Dedifferentiated amniotic fluid mesenchymal stem cell (primary cell): Measurements from ENCODE around the gene MCHR1.

Experiments used
- DNase-seq: peaks from one replicate; pipeline ENCODE4 v3.0.0-alpha.2; 2016; ENCODE audit errors: extremely low spot score

The MCHR1 gene, protein sequence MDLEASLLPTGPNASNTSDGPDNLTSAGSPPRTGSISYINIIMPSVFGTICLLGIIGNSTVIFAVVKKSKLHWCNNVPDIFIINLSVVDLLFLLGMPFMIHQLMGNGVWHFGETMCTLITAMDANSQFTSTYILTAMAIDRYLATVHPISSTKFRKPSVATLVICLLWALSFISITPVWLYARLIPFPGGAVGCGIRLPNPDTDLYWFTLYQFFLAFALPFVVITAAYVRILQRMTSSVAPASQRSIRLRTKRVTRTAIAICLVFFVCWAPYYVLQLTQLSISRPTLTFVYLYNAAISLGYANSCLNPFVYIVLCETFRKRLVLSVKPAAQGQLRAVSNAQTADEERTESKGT

GRCh38 chr22:40679249-40679963 lies at the start of gene MCHR1:
Gene MCHR1 (plus strand): TSS chr22:40679484. CDS start chr22:40679653, 169 bp downstream.
- DNase-seq: no peak

GRCh38 chr22:40631925-40632324 lies 47.4 kb upstream of the MCHR1 start:
- DNase-seq: no peak

DNA sequence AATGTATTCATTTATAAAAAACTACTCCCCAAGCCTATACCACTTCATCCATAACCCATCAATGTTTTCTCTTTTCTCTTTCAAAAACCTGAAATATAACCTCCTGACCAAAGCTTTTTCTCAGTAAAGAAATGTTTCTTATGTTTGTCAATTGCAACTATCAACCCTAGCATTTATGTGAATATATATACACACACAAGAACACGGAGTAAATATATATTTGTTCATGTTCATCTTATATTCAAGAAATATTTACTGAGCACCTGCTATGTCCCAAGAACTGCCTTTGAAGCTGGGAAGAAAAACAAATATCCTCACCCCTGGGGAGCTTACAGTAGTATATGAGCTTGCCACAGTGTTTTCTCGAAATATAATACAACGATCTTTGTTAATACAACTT lies 46.2 kb upstream of the MCHR1 start:
- DNase-seq: no peak

- no peak for DNase-seq
These were observed 45.0 kb upstream of the MCHR1 start for GRCh38 chr22:40634119-40634903.

- peak; percentile 52 for DNase-seq
These were observed 44.0 kb upstream of the MCHR1 start for GRCh38 chr22:40635043-40635939.

DNA sequence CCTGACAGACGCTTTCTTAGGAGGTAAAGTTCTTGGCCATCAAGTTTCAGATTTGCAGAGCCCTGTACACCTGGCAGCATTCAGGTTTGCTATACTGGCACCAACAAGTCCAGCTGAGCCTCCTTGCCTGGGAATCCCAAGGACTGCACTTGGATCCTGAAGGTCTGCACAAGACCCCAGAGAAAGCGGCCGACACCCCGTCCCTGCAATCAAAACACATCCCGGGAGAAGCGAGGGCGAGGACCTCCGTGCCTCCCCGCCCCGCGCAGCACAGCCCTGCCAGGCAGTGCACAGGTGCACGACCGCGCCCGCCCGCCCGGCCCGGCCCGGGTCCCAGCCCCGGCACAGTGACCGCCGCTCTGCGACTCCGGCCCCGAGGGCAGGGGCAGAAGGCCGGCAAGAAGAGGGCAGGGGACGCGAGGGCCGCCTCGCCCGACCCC lies 43.3 kb upstream of the MCHR1 start:
- DNase-seq: no peak

DNA sequence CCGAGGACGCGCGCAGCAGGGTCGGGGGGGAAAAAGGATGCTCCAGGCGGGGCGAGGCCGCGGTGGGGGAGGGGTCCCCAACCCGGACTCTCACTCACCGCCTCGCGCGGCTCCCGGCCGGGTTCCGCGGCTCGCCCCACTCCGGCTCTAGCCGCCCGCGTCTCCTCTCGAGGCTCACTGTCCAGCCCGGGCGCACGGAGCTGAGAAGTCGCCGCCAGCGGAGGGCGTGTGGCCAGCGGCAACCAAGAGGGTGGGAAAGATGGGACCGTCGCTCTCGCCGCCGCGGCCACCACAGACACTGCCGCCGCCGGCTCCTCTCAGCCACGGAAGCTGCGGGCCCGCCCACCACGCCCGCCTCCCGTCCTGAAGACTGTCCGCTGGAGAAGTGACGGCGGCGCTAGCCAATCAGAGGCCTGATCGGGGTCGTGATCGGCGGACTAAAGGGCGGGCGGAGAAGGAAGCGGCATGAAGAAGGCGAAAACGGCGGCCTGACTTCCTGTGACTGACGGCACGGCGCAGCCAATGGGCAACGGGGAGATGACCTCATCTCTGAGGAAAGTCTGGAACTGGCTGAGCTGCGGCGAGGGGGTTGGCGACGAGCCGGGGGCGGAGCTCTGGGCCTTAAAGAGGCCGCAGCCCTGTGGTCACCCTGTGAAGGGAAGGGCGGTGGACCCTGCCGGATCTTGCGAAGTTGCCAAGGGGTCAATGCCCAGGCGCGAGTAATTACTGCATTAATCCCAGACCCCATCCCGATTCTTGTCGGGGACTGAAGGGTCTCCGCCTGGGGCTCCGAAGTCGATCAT lies 42.7 kb upstream of the MCHR1 start, which contains the start of gene MRTFA:
Gene MRTFA, minus strand, starts transcription at position 340 of the 803 bp plus-strand sequence.
- DNase-seq: peak; percentile 99

DNA sequence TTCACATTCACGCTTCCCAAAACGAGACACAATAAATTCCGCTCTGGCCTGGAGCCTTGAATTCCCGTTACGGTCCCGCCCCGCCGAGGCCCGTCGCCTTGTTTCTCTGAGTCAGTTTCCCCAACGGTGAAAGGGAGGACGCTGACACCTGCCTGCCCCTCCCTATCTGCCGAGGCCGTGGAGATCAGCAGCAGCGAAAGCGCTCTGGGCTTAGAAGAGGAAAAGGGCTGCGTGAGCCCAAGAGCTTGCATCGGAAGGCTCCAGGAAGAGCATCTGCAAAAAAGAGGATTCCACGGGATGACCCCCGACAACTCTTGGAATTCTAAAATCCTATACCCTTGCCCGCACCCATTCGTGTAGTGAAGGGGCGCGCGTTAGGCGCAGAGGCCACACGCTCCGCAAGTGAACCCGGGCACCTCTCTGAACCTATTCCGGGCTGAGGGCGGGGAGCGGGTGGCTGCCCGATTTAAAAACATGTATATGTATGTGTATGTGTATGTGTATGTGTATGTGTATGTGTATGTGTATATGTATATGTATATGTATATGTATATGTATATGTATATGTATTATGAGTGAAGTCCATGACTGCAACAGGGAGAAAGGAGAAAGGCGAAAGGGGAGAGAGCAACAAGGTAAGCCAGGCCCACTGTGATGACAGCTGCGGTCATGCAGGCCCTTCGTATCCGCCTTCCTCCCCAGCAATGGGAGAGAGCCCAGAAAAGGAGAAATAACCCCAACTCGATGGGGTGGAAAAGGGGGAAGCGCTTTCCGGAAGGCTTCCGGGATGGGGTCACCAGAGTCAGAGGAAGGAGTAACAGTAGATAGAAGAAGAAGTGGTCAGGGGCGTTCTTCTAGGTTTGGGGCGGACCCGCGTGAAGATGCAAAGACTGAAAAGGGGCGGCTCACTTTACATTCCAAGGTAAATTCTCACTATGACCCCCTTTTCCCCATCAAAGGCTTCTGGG lies 41.8 kb upstream of the MCHR1 start:
- peak; percentile 43 for DNase-seq

- DNase-seq: no peak
These were observed 41.0 kb upstream of the MCHR1 start for GRCh38 chr22:40638261-40638660.

GRCh38 chr22:40641269-40641668 lies 38.0 kb upstream of the MCHR1 start:
- DNase-seq: no peak

DNA sequence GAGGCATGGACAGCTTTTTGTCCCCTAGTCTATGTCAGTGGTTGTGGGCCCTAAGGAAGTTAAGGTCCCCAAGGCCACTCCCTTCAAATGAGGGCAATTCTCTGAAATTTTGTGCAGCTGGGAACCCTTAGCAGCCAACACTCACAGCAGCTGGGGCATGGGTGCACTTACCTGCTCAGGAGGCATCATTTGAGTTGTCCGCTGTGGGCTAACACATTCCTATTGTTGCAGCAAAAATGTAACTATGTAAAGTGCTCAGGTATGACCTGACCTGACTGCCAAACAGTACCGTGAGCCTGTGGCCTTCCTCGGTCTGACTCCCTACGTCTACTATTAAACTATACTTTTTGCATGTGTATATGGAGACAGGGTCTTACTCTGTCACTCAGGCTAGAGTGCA lies 37.0 kb upstream of the MCHR1 start:
- no peak for DNase-seq

GRCh38 chr22:40645579-40646197 lies 33.6 kb upstream of the MCHR1 start:
- no peak for DNase-seq

- DNase-seq: no peak
These were observed 30.9 kb upstream of the MCHR1 start for GRCh38 chr22:40648386-40648785.

DNA sequence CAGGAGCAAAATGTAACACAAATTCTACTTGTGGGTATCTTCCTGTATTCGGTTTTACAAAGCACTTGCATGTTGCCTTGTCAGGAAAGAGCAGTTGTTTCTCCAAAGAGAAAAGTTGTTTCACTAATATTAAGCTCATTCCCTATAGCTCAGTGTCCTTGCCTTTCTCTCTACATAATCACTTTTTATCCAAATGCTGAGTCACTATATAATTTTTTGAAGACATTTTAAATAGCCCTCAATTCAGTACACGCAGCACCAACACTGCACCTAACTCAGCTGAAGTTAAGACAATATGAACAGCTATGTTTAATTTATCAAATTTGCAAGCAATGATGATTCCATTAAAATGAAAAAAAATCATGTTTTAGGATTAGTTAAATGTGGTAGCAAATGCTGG lies 28.2 kb upstream of the MCHR1 start:
- DNase-seq: no peak

DNA sequence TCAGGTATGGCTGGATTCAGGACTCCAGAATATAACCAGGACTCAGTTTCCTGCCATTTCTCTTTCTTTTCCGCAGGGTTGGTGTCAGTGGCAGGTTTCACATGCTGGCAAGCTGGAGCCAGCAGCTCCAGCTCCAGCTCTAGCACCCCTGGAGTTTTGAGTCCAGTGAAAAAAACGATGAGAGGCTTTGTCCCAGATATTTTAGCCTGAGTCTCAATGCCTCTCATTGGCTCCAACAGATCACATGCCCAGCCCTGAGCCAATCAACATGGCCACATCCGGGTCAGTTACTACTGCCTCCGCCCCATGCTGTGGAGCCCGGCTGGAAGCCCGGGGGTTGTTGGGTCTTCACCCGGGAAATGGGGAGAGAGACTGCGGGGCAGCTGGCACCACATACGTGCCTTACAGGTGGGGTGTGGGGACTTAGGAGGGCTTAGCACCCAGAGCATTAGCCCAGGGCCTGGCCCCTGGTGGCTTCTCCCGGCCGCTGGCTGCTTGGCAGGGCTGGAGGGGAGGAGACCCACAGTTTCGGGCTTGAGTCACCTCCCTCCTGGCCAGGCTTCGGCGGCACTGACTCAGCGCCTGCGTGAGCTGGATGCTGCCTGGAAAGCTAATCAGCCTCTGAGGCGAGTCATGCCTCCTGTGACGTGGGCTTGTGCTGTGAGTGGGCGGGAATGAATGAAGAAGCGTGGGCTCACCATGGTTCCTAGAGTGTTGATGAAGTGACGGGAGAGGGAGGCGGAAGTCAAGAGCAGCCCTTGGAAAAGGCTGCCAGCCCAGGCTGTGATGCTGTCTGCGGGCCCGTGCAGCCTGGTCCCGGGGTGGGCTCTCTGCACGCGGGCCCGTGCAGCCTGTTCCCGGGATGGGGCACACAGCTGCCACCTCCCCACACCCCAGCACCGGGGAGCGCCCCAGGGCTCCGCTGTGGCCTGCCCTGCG lies 27.5 kb upstream of the MCHR1 start:
- peak; percentile 99 for DNase-seq

GRCh38 chr22:40653361-40653760 lies 25.9 kb upstream of the MCHR1 start:
- no peak for DNase-seq

DNA sequence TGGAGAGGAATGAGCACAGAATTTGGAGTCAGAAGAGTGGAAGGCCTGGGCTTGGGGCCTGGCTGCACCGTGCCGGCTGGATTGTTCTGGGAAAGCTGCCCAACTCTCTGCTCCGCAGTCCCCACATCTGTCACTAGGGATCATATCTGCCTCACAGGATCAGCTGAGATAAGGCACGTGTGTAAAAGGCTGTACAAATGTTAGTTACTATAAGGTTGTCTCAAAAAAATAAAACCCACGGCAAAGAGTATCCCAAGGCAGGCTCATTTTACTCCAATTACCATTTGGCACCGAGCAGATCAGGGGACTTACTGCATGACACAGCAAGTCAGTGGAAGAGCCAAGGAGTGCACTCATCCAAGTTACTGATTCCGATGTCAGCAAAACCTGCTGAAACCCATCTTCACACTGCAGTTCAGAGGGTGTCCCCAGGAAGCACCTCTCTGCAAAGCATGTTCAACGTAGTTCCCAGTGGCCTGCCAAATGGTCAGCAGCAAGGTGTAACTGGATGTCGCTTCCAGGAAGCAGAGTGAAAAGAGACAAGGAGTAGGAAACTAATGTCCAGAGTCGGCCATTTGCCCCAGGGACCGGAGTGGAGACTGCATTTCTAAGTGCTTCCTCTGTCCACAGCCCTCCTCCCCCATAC lies 24.6 kb upstream of the MCHR1 start:
- DNase-seq: peak; percentile 37
